Sigmoid colon (tissue), 4 donors: ENCODE results near the gene ZNF501.

Experiments
- CTCF ChIP-seq, 4 experiments: fragments of 450-650 bp in 3 of 4; fragments of 200-600 bp in 1 of 4; IDR thresholded peaks; one replicate each; pipeline ENCODE4 v1.5.1; 2016 to 2019; ENCODE audit warnings: antibody characterized with exemption in 4 of 4, mild to moderate bottlenecking in 3 of 4, moderate library complexity in 2 of 4
- EP300 ChIP-seq, 4 donors: sonication (generic); formaldehyde crosslinking; IDR thresholded peaks; one replicate each; pipeline ENCODE4 v1.6.1; 2017; ENCODE audit warnings: antibody characterized with exemption in 4 of 4
- POLR2A ChIP-seq, 2 donors: fragments of 450-650 bp; IDR thresholded peaks; one replicate each; pipeline ENCODE4 v1.6.1; 2016; ENCODE audit warnings: antibody characterized with exemption in 2 of 2, mild to moderate bottlenecking in 2 of 2, moderate library complexity in 2 of 2
- POLR2AphosphoS5 ChIP-seq, 4 donors: sonication (generic); formaldehyde crosslinking; IDR thresholded peaks; one replicate each; pipeline ENCODE4 v1.6.1; 2017; ENCODE audit warnings: antibody characterized with exemption in 4 of 4

DNA sequence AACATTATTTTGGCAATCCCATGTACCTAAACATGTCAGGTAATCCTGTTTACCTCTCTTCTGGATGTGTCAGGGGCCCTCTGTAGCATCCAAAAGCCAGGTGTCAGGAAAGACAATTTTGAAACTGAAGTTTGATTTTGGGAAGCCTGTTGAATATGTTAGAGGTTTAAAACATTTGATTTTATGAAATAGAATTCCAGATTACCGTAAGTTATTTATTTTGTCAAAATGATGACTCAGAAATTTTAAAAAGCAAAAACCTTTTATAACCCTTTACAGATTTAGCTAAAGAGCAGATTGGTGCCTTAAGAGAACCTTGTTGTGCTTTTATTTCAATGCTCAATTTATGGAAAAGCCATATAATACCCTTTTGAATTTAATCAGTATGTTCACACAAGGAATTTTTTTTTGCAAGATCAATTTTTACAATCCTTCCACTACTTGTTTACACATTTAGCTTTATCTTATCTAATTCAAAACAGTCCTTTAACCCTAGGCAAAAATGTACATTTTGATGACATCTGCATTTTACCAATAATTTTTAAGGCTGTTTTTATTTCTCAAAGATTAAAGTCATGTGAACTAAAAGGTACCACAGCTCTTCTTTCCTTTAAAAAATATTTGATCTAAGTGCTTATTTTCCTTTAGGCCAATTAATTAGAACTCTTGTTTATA lies 42.1 kb downstream of the ZNF501 start:
- TF ChIP-seq CTCF (IDR thresholded peaks at IDR 0.05) (no peak), POLR2AphosphoS5 (IDR thresholded peaks at IDR 0.05) (no peak), POLR2A (IDR thresholded peaks at IDR 0.05) (no peak), EP300 (IDR thresholded peaks at IDR 0.05) (no peak)
